CD1c-positive myeloid dendritic cell (primary cell): ENCODE results near the gene SLC17A2.

Source experiments
- DNase-seq: peaks from one replicate; pipeline ENCODE4 v3.0.0-alpha.2; 2016; ENCODE audit errors: extremely low spot score

Gene SLC17A2

DNA sequence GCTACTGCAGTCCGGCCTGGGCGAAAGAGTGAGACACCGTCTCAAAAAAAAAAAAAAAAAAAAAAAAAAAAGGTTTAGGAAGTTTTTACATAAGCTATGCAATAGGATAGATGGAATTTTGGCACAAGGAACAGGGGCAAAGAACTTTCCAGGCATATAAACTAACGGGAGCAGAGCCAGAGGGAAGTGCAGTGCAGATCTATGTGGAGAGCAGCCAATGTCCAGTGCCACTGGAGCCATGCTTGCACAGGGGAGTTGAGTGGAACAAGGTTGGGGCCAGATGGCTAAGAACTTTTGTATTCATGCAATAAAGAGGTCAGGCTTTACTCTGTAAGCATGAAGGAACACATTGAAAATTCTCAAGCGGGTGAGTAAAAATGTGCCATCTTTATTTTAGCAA is 10.8 kb downstream of the SLC17A2 start:
- no peak for DNase-seq

DNA sequence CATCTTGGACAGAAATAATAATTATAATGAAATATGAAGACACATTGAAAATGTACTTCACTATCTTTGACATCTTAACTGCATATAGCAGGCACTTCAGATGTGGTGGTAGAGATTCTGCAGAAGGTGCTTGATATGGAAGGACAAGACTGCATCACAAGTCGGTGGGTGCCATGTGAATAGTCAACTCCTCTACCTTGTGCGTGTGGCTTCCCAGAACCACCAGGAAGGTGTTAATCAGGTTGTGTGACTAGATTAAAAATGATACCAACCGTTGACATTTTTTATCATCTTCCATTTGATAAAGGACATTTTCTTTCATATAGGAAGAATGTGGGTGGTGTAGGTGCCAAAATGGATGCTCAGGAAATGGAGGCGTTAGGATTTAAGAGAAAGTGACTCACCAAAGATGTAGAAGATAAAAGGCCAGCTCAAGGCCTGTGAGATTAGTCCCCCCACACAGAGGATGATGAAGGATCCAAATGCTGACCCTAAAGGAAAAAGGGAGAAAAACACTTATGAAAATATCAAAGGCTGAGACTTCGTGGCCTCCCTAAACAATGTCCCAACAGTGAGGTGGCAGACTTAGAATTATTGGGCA is 12.3 kb downstream of the SLC17A2 start:
- no peak for DNase-seq

DNA sequence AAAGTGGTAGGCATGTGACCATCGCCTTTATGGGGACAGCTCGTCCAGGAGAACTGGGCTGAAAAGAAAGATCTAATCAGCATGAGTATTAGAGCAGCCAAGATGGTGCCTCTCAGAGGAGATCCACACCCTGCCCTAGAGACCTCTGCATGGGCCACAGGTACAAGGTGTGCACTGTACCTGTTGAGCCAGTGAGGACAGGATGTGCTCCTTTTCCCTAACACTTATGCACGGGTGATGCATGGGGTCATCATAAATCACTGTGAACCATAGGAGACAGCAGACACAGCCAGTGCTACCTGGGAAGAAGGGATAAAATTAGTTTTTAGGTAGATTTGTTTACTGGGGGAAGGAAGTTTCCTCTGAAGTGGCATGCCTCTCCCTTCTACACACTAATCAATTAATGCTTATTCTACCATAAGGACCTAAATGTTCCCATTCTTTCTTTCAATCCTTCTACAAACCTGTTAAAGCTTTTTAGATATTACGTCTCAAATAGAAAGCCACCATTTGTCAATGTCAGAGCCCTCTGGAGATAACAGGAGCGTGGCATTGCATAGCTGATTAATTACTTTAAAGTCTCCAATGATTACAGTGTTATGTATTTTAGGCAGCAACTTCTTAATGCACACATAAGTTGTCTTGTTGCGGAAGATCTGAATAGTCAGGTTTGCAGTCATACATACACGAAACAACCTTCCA is 13.6 kb downstream of the SLC17A2 start:
- no peak for DNase-seq

DNA sequence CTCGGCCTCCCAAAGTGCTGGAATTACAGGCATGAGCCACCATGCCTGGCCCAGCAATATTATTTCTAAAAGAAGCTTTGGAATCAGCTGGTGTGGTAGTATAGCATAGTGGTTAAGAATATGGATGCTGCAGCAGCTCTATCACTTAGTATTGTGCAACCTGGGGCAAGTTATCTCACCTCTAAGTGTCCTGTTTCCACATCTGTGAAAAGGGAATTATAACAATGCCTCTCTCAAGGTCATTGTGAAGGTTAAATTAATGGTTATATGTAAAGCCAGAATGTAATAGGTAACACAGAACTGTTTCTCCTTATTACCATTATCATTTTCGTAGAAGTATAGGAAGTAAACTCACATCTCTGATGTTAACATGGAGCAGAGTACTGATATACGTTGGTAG is 14.2 kb downstream of the SLC17A2 start:
- DNase-seq = no peak

DNA sequence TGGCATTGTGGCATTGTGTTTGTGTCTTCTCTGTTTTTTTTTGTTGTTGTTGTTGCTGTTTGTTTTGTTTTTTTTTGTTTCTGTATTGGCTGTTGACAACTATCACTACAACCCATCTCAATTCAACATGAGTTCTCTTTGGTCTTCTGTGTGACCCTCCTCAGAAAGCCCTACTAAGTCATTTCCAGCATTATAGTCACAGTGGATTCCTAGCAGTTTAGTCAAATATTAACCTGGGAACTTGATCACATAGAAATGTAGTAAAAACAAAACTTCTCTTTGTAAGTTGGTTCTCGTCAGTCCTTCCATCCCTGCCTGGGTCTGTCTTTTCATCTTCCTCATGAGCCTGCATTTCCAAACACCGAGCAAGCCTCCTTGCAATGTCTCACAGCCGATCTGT is 16.8 kb downstream of the SLC17A2 start:
- no peak for DNase-seq

- DNase-seq = no peak
Observed at GRCh38 chr6:25911351-25911750, 19.1 kb downstream of the SLC17A2 start.

GRCh38 chr6:25907475-25908014 is 22.9 kb downstream of the SLC17A2 start:
- DNase-seq = no peak

GRCh38 chr6:25903467-25904099 is 26.9 kb downstream of the SLC17A2 start:
- no peak for DNase-seq

DNA sequence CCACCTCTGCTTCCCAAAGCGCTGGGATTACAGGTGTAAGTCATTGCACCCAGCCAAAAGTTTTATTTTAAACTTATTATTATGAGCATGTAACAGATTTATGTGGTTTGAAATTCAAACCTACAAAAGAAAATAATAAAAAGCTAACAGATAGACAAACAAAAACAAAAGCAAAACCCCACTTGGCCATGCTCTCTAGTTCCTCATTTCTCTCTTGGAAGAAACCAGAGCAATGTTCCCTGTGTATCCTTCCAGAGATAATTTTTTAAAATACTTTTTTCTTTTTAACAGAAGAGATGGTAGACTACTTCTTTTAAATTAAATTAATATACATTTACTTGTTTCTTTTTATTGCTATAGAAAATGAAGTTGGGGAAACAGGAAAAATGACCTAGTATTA is 28.4 kb downstream of the SLC17A2 start:
- no peak for DNase-seq

DNA sequence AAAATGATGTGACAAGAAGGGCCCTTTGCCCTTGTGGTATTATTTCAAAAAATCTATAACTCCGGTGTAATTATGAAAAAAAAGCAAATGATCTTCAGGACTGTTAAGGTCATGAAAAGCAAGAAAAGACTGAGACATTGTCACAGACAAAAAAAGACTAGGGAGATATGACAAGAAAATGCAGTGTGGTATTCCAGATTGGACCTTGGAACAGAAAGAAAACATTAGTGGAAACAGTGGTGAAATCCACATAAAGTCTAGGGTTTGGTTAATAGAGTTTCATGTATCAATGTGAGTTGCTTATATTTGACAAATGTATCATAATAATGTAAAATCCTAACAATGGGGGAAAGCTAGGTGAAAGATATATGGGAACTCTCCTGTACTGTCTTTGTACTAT is 29.6 kb downstream of the SLC17A2 start:
- no peak for DNase-seq

GRCh38 chr6:25899580-25900408 is 30.7 kb downstream of the SLC17A2 start:
- no peak for DNase-seq

GRCh38 chr6:25899123-25899522 is 31.4 kb downstream of the SLC17A2 start:
- DNase-seq = no peak

DNA sequence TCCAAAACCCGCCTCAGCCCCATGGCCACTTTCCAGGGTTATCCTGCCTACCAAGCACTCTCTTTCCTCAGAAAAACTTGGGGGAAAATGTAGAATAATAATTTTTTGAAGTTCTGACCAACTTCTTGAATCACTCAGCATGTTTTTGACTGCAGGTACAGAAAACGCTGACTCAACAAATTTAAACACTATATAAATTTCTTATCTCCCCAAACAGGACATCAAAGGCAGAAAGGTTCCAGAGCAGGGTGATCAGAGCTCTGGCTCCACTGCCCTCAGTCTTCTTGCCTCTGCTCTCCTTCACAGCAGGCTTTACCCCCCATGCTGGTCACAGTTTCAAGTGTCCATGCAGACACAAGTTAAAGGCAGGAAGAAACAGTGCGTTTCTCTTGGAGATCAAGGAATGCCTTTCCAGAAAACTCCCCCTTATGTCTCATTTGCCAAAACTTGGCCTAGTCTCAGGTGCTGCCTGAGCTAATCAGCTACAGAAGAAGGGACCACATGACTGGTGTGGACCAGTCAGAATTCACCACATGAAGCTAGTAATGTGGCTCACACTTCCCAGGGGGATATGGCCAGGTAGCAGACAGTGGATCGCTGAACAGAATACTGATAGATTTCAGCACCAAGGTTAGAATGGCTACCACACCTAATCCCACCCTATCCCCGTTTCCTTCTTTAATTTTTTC is 32.1 kb downstream of the SLC17A2 start:
- no peak for DNase-seq

- DNase-seq = no peak
Observed at GRCh38 chr6:25896252-25896651, 34.2 kb downstream of the SLC17A2 start.

GRCh38 chr6:25895771-25896170 is 34.7 kb downstream of the SLC17A2 start:
- no peak for DNase-seq

DNA sequence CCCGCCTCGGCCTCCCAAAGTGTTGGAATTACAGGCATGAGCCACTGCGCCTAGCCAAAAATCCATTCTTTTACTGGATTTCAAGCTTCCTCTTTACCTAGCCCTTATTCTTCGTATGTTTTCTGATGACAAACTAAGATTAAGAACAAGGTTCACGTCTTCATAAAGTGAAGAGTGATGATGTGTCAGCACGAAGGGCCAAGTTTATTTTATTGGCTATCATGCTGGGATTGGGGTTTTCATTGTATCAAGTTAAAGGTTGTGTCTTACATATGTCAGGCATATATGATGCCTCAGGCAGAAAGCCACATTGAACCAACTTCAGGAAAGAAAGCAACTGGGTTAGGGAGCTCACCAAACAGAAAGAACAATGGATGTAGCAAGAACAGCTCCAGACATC is 36.7 kb downstream of the SLC17A2 start:
- DNase-seq = no peak

- DNase-seq = no peak
Observed at GRCh38 chr6:25892877-25893276, 37.6 kb downstream of the SLC17A2 start.

- no peak for DNase-seq
Observed at GRCh38 chr6:25889877-25890853, 40.3 kb downstream of the SLC17A2 start.

- no peak for DNase-seq
Observed at GRCh38 chr6:25888626-25889025, 41.9 kb downstream of the SLC17A2 start.

DNA sequence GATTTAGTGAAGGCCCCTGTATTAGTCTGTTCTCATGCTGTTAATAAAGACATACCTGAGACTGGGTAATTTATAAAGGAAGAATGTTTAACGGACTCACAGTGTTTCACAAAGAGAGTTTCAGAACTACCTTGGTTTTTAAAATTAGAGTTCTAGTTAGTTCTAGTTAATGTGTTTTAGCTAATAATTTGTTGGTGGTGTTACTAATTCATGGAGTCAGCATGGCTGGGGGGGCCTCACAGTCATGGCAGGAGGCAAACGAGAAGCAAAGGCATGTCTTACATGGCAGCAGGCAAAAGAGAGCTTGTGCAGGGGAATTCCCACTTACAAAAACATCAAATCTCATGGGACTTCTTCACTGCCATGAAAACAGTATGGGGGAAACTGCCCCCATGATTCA is 44.4 kb downstream of the SLC17A2 start:
- no peak for DNase-seq
